ENCODE results near the gene VCL.
"Not testable (repeated sequence)": the region's sequence is repeated elsewhere in the genome, so short reads cannot be mapped to it uniquely, and the experiment has no call there.

The VCL gene

GRCh38 chr10:74039561-74040145 is 41.7 kb downstream of the VCL start:
- no peak for DNase-seq (ENCODE audit: low spot score)

- DNase-seq (ENCODE audit: low spot score) = no peak
These were observed 42.5 kb downstream of the VCL start for GRCh38 chr10:74040200-74041126.

DNA sequence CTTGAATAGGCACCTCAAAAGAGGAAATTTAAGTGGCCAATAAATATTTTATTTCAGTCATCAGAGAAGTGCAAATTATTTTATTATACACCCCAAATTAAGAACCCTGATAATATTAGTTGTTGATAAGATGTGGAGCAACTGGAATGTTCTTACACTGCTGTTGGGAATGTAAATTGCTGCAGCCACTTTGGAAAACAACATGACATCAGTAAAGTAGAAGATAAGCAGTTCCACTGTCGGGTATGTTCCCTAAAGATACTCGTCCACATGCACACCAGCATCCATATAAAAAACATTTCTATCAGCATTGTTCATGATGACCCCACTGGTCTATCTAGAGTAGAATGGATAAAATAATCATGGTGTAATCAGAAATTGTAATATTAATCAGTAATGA is 46.5 kb downstream of the VCL start:
- DNase-seq (ENCODE audit: low spot score) = no peak

DNA sequence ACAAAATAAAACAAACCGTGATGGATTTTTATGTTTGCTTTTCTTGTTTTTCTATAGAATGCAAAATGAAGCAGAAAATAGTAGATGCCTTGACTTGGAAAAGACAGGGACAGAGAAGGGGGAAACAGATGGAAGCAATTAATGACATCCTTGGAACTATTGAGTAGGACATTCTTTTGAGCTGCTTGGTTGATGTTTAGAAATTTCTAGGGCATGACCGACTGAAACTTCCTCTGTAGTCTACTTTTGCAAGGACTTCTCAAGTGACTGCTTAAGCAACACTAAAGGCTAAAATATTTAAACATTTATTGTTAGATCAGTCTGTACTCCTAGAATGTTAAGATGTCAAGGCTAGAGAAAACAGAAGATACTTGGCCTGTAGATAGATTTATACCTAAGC is 49.4 kb downstream of the VCL start:
- peak; percentile 38 for DNase-seq (ENCODE audit: low spot score)

- DNase-seq (ENCODE audit: low spot score) = no peak
These were observed 50.0 kb downstream of the VCL start for GRCh38 chr10:74047871-74048270.

DNA sequence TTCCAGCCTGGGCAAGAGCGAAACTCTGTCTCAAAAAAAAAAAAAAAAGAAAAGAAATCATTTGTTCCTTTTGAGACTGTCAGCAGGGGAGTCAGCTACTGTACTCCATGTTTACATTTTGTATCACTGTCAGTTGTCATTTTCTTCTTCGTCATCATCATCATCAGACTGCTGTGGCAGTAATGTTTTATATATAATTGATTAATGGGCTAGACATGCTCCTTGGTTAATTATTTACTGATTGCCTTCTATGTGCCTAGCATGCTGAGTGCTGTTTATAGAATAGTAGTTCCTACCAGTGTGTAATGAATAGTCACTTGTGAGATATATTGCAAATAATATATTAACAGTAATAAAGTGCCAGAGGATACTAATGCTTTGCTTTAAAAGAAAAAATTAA is 50.5 kb downstream of the VCL start:
- peak; percentile 56 for DNase-seq (ENCODE audit: low spot score)

DNA sequence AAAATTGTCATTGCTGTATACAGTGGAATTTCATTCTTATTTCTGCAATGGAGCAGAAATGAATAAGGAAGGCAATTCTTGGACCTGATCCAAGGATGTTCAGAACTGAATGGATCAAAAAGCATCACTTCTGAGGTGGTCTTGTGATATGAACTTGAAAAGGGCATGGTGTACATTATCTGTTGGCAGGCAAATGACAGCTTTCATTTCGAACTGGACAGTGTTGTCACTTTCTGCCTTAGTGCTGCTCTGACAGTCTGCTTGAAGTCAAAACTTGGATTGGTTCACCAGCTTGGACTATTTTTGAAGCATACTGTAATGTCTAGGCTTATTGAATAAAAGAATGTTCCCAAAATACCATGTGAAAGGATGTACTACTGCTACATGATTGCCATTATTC is 52.0 kb downstream of the VCL start:
- no peak for DNase-seq (ENCODE audit: low spot score)

GRCh38 chr10:74050653-74051052 is 52.7 kb downstream of the VCL start:
- DNase-seq (ENCODE audit: low spot score) = no peak

DNA sequence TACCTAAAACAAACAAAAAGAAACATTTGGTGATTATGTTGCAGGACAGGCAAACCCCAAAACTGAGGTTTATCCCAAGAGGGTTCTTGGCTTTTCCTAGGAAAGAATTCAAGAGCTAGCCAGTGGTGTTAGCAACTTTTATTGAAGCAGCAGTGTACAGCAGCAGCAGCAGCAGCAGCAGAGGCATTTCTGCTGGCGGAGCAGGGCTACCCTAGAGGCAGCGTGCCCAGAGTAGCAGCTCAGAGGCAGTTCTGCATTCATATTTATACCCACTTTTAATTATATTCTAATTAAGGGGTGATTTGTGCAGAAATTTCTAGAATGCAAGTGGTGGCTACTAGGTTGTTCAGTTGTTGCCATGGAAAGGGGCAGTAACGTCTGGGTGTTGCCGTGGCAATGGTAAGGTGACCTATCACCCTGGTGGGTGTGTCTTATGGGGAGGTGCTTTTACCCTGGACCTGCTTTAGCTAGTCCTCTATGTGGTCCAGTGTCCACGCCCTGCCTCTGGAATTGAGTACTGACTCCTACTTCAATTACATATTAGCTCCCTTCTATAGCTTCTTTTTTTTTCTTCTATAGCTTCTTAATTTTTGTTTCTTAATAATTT is 53.9 kb downstream of the VCL start:
- peak; percentile 29 for DNase-seq (ENCODE audit: low spot score)

DNA sequence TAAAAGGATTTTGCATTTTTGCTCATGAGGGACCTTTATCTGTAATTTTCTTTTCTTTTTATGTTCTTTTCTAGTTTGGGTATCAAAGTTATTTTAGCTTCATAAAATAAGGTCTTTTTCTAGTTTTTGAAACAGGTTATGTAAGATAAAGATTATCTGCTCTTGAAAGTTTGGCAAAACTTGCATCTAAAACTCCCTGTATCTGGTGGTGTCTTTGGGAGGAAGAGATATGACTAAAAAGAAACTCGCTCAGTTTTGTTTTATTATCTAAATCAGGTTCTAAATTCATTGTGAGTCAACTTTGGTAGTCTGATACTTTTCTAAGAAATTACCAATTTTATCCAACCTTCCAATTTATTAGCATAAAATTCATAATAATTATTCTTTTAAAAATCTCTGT is 55.1 kb downstream of the VCL start:
- no peak for DNase-seq (ENCODE audit: low spot score)

DNA sequence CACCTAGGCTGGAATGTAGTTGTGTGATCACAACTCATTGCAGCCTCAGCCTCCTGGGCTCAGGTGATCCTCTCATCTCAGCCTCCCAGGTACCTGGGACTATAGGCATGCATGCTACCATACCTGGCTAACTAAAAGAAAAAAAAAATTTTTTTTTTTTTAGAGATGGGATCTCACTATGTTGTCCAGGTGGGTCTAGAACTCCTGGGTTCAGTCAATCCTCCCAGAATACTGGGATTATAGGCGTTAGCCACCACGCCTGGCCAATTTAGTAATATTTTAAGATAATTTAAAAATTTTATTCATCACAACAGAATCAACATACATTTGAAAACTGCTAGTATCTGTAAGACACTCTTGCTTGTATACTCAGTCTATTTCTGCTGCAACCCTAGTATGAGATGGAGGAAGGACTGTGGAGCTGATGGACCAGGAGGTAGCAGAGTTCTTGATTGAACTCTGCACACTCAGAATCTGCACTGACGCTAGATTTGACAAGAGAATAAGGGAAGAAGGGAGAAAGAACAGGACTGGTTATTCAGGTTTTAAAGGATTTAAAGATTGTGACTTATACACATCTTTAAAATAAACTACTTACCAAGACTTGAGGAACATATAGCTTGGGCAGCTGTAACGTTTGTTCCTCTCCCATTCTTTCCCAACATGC is 57.6 kb downstream of the VCL start:
- DNase-seq (ENCODE audit: low spot score) = no peak

DNA sequence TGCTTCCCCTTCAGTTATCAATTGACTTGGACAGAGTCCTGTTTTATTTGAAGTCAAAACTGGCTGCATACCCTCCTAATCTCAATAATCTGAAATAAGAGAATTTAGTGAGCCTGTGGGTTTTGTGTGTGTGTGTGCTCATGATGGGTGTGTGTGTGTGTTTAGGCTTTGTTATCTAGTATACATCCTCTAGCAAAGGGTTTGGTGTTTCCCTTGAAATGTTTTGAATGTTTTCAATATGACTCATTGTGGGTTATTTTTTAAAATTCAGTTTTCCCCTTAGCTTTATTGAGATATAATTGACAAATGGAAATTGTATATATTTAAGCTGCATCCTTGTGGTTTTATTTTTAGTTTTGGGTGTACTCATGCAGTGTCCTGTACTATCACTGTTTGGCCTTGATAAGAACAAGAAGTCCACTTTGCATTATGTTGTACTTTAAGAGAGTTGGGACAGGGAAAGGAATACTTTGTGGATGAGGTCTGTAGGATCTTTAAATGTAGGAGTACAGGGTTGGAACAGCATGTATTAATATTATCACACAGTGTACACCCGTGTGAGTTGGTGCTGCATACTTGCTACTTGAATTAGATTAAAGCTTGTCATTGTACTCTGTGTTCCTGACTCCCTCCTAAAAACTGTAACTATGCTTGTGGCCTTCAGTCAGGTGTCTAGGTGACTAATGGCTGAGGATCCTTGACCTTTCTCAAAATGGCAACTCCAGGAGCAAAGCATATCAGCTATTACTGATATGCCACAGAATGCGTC is 58.3 kb downstream of the VCL start:
- peak; percentile 80 for DNase-seq (ENCODE audit: low spot score)

DNA sequence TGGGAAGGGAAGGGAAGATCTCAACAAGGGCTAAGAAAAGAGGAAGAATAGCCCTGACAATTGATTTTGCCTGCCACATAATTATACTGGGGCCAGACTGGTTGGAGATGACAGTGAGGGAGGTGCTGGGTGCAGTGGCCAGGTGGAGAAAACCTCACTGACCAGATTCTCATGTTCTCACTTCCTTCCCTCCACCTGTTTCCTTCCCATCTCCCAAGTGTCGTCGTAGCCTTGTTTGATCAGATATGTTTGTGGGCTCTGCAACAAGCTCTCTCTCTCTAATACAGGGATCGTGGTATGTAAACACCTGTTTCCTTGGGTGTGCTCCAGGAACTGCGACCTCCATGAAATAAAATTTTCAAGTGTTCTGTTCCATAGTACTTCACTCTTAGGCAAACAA is 60.2 kb downstream of the VCL start:
- DNase-seq (ENCODE audit: low spot score) = no peak

DNA sequence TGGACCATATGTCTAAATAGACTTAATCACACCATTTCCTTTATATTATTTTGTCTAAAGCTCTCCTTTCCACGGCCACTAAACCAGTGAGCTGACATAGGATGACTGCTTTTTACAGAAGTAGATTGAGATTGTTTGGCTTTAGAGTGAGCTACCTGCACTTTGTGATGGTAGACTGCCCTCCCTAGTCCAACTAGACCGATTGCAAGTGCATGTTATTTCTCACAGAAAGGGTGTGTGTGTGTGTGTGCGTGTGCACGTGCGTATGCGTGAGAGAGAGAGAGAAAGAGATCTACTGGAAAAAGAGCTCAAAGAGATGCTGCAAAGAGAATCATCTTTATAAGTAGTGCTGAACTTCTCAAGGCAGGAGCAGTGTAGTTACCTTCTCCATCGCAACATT is 60.7 kb downstream of the VCL start:
- peak; percentile 37 for DNase-seq (ENCODE audit: low spot score)

GRCh38 chr10:74061104-74061503 is 63.2 kb downstream of the VCL start:
- no peak for DNase-seq (ENCODE audit: low spot score)

GRCh38 chr10:74061978-74062377 is 64.1 kb downstream of the VCL start:
- not testable (repeated sequence) for DNase-seq (ENCODE audit: low spot score)

- DNase-seq (ENCODE audit: low spot score) = peak; percentile 38
These were observed 65.3 kb downstream of the VCL start for GRCh38 chr10:74063256-74063655.

- no peak for DNase-seq (ENCODE audit: low spot score)
These were observed 69.7 kb downstream of the VCL start for GRCh38 chr10:74067373-74068352.

- peak; percentile 63 for DNase-seq (ENCODE audit: low spot score)
These were observed 73.2 kb downstream of the VCL start for GRCh38 chr10:74071157-74071556.

DNA sequence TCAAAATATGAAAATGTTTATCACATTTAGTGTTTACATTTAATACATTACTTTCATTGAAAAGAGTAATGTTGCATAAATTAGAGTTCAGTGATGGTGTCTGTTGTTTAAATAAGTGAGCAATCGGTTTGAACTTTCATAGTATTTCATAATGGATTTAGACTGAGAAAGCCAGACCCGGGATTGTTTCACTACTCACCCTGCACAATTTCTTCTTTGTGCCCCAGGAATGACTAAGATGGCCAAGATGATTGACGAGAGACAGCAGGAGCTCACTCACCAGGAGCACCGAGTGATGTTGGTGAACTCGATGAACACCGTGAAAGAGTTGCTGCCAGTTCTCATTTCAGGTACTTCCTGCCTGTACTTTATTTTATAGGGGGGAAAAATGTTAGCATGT is 74.6 kb downstream of the VCL start:
- peak; percentile 70 for DNase-seq (ENCODE audit: low spot score)

DNA sequence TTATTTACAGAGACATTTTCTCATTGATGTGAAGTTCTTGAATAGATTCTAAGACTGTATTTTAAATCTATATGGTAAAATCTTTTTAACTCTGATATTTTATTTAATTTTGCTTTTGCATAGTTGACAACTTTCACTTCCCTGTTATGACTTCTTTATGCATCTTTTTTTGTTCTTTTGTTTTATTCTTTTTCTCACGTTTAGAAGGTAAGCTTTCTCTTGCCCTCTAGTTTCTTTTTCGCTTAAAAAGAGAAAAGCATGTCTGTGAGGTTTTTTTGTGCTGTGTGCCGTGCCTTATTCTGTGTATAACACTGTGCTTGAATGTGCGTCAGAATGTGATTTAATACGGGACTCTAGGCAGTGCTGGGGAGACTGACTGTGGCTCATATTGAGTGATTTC is 78.0 kb downstream of the VCL start:
- no peak for DNase-seq (ENCODE audit: low spot score)
